Heart right ventricle (tissue), 16 donors: ENCODE data around the gene HTRA3. TPM values are rescaled to one million over a fixed set of nuclear protein-coding genes. Genes with fewer than 3 reads are reported as not detected.

Experiments used
- ATAC-seq, 8 donors: fragments of 200-7000 bp; cut with Tn5 transposase; one replicate each; pipeline ENCODE4 v1.9.1; 2020; ENCODE audit warnings: mild to moderate bottlenecking in 8 of 8, moderate library complexity in 8 of 8, moderate number of reproducible peaks in 1 of 8
- DNase-seq, 2 donors: peaks; one replicate each; pipeline ENCODE4 v3.0.0-alpha.2; 2020
- H3K27ac ChIP-seq, 10 donors: fragments of 200-600 bp; sonication (generic) in 2 of 10; one replicate each; pipeline versions ENCODE4 v1.5.0 to v1.8.0; 2020 to 2022; ENCODE audit warnings: mild to moderate bottlenecking in 3 of 10
- H3K27me3 ChIP-seq, 7 donors: fragments of 200-600 bp; one replicate each; pipeline ENCODE4 v1.8.0; 2021 to 2022; ENCODE audit warnings: mild to moderate bottlenecking in 2 of 7
- H3K36me3 ChIP-seq, 9 donors: fragments of 200-600 bp; sonication (generic) in 1 of 9; one replicate each; pipeline versions ENCODE4 v1.5.0 to v1.8.0; 2020 to 2022; ENCODE audit warnings: mild to moderate bottlenecking in 2 of 9
- H3K4me1 ChIP-seq, 9 donors: fragments of 200-600 bp; sonication (generic) in 1 of 9; one replicate each; pipeline versions ENCODE4 v1.5.0 to v1.8.0; 2020 to 2022; ENCODE audit warnings: mild to moderate bottlenecking in 4 of 9
- H3K4me3 ChIP-seq, 10 donors: fragments of 200-600 bp; sonication (generic) in 2 of 10; one replicate each; pipeline versions ENCODE4 v1.5.0 to v1.8.0; 2020 to 2022; ENCODE audit warnings: mild to moderate bottlenecking in 7 of 10, moderate library complexity in 2 of 10
- H3K9me3 ChIP-seq, 11 donors: fragments of 200-600 bp in 10 of 11; sonication (generic) in 2 of 11; one replicate each; pipeline versions ENCODE4 v1.5.0 to v1.8.0; 2013 to 2022; ENCODE audit warnings: mild to moderate bottlenecking in 2 of 11, control low read depth in 1 of 11, moderate library complexity in 1 of 11
- CTCF ChIP-seq, 9 donors: fragments of 200-600 bp; sonication (generic) in 2 of 9; IDR thresholded peaks; one replicate each; pipeline versions ENCODE4 v1.5.0 to v1.8.0; 2021 to 2022; ENCODE audit warnings: antibody characterized with exemption in 9 of 9, mild to moderate bottlenecking in 5 of 9, moderate library complexity in 1 of 9
- WGBS, 2 donors: extraction: QIAGEN DNeasy Blood & Tissue Kit; methylation state at CpG; one replicate each; pipeline ENCODE4 v1.1.7; 2013; ENCODE audit warnings: inconsistent platforms in 1 of 2; 5-methylcytosine and 5-hydroxymethylcytosine counted together
- intact Hi-C, 10 donors: fragments of 100-400 bp; cut with DNase I; formaldehyde crosslinking; loops; one replicate each; pipeline versions ENCODE4 v1.11.1 to v1.14.2; 2022
- polyA plus RNA-seq, 2 donors: library from polyadenylated mRNA; stranded (reverse); fragments of 200-250 nt; gene quantifications; one replicate each; pipeline ENCODE4 v1.2.3, GENCODE V29; 2013
- total RNA-seq, 10 donors: library from RNA; stranded (reverse); fragmentation: NEBNext Ultra II Directional in 3 of 10; extraction: Animal tissue kit (Norgen Biotek cat#: 25700) in 3 of 10; gene quantifications; one replicate each; pipeline versions ENCODE4 v1.2.1 to v1.2.4, GENCODE V29; 2021 to 2023
- donor health status: Arrhythmogenic right ventricular cardiomyopathy.
- donor health status: ischemic (EF 13 %, LVEDD 7.1; RV severe dilation, severe dysfunction).
- donor health status: healthy with polysubstance abuse.
- donor health status: DM: no; HTN: yes; CAD: no.
- donor health status: DM: no; HTN: no; CAD: no.
- donor health status: ischemic (EF 25% LVEDD 6.9; RV normal size, moderate dysfunction).
- donor health status: ischemic (EF 25% LVEDD 5.7; RV mildly dilated, moderate dysfunction).
- donor health status: healthy.
- donor health status: DM: yes; HTN: yes; CAD: no.
- donor health status: Ischemic cardiomyopathy.
- donor health status: ischemic (EF 35%, LVEDD 5.7; RV mildly dilated, moderate dysfunction).
- donor health status: nonischemic (EF 11% LVEDD 7.7; RV severe dilation, severe dysfunction).
- donor health status: DM: yes; HTN: yes; CAD: no.
- donor health status: PGD.
- donor health status: ischemic (EF 29% LVEDD 5.4; RV normal size, mild dysfunction).
- donor health status: nonischemic (EF 23%, LVEDD 6.1; RV moderate dilation, normal function).

The HTRA3 gene
- total and polyA plus RNA-seq, 12 donors: 20.2 to 82.5 (median 54.2) TPM

GRCh38 chr4:8267077-8267476, 2.5 kb upstream of the HTRA3 start:
- H3K27me3 ChIP-seq: peaks cover 0 to 17% (median 0%) of the 10 kb centered on the region in 7 donors
- DNase-seq (peak; percentile 78 to 85), ATAC-seq (peak; percentile 45 to 76 (median 70))
- H3K9me3 ChIP-seq: no peaks in the 10 kb centered on the region
- H3K27ac ChIP-seq: peak overlapping the region in 7 of 10 donors; percentile 4 to 50 (median 25)
- peaks cover 19 to 50% (median 34%) of the 10 kb centered on the region in 9 donors for H3K4me1 ChIP-seq
- peak; percentile 71 to 86 (median 81) for TF ChIP-seq CTCF (IDR thresholded peaks at IDR 0.05)
- H3K4me3 ChIP-seq: peak overlapping the region in 1 of 10 donors; percentile 3
- no peaks in the 10 kb centered on the region for H3K36me3 ChIP-seq
- WGBS, 2 donors: 17 to 18% methylated on average over 13 of the region's 13 CpGs
- intact Hi-C loops: loop anchor here in 2 of 10 donors (2.0 to 5.0 kb wide), 2 partner anchors 135 to 136 kb away; no protein-coding TSS in a partner anchor

GRCh38 chr4:8268211-8268610, 1.3 kb upstream of the HTRA3 start:
- WGBS, 2 donors: 95 to 97% methylated on average over 7 of the region's 7 CpGs
- no peak overlapping the region for H3K4me3 ChIP-seq
- intact Hi-C loops: loop anchor here in 4 of 10 donors (2.0 to 5.0 kb wide), 3 partner anchors 134 to 137 kb away; no protein-coding TSS in a partner anchor

DNA sequence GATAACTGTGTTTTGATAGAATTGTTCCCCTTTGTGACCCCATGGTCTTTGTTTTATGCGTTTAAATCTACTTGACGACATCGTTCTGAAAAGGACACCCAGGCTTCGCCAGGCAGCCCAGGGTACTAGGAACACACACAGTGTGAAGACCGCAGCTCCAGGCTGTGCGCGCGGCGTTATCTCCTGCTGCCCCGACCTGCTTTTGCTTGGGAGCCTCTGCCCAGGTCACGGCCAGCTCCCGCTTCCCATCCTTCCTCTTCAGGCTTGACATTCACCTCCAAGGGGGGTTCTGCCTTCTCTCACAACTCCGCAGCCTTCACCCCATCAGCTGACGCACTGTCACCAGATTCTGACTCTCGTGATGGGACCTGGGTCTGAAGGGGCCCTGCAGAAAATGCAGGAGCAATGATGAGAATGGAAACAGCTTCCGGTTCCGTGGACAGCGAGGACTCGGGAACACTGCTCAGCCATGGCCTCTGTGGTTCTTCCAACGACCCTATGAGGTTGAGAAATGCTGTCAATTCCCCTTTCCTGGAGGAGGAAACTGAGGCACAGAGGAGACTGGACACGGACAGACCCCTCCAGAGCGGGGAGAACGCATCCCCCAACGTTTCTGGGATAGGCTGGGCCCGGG, 536 bp upstream of the HTRA3 start:
- H3K36me3 ChIP-seq: no peaks in the 10 kb centered on the region
- intact Hi-C loops: loop anchor here in 4 of 10 donors (2.0 to 5.0 kb wide), 3 partner anchors 133 to 136 kb away; no protein-coding TSS in a partner anchor
- DNase-seq: no peak
- ATAC-seq: no peak
- H3K4me1 ChIP-seq: peaks cover 33 to 67% (median 47%) of the 10 kb centered on the region in 9 donors
- no peaks in the 10 kb centered on the region for H3K9me3 ChIP-seq
- no peak for TF ChIP-seq CTCF (IDR thresholded peaks at IDR 0.05)
- peaks cover 0 to 17% (median 0%) of the 10 kb centered on the region in 7 donors for H3K27me3 ChIP-seq
- H3K4me3 ChIP-seq: peak overlapping the region in 7 of 10 donors; percentile 51 to 64 (median 59)
- WGBS, 2 donors: 74 to 82% methylated on average over 25 of the region's 25 CpGs
- peak overlapping the region in 9 of 10 donors; percentile 45 to 86 (median 71) for H3K27ac ChIP-seq

More at GRCh38 chr4:8268211-8268610, 1.3 kb upstream of the HTRA3 start:
- no peak for TF ChIP-seq CTCF (IDR thresholded peaks at IDR 0.05)
- peaks cover 0 to 17% (median 0%) of the 10 kb centered on the region in 7 donors for H3K27me3 ChIP-seq
- DNase-seq: no peak
- H3K9me3 ChIP-seq: no peaks in the 10 kb centered on the region
- H3K27ac ChIP-seq: no peak overlapping the region
- peaks cover 30 to 61% (median 45%) of the 10 kb centered on the region in 9 donors for H3K4me1 ChIP-seq
- H3K36me3 ChIP-seq: no peaks in the 10 kb centered on the region
- ATAC-seq: no peak

GRCh38 chr4:8270418-8270771, 841 bp downstream of the HTRA3 start:
- Histone ChIP-seq H3K36me3 (no peaks in the 10 kb centered on the region), H3K27ac (peak overlapping the region in 9 of 10 donors; percentile 44 to 86 (median 70)), H3K4me1 (peaks cover 46 to 81% (median 59%) of the 10 kb centered on the region in 9 donors), H3K27me3 (peaks cover 0 to 17% (median 0%) of the 10 kb centered on the region in 7 donors), H3K4me3 (peak overlapping the region; percentile 19 to 64 (median 54)), H3K9me3 (no peaks in the 10 kb centered on the region)
- DNase-seq (no peak), ATAC-seq (no peak)
- TF ChIP-seq CTCF (IDR thresholded peaks at IDR 0.05): no peak
- intact Hi-C loops: loop anchor here in 4 of 10 donors (5.0 to 10.0 kb wide), 3 partner anchors 47 to 134 kb away; no protein-coding TSS in a partner anchor
- WGBS, 2 donors: 45 to 49% methylated on average over 11 of the region's 11 CpGs
